IPS DF 4.7 (cell line): ENCODE results near the gene SLC66A1.
"Not testable (repeated sequence)": the region's sequence is repeated elsewhere in the genome, so short reads cannot be mapped to it uniquely, and the experiment has no call there.

Experiments
- DNase-seq: peaks from one replicate; pipeline ENCODE4 v3.0.0-alpha.2; 2013; ENCODE audit warnings: low spot score; ENCODE audit errors: extremely low read depth

Gene SLC66A1, protein sequence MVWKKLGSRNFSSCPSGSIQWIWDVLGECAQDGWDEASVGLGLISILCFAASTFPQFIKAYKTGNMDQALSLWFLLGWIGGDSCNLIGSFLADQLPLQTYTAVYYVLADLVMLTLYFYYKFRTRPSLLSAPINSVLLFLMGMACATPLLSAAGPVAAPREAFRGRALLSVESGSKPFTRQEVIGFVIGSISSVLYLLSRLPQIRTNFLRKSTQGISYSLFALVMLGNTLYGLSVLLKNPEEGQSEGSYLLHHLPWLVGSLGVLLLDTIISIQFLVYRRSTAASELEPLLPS

DNA sequence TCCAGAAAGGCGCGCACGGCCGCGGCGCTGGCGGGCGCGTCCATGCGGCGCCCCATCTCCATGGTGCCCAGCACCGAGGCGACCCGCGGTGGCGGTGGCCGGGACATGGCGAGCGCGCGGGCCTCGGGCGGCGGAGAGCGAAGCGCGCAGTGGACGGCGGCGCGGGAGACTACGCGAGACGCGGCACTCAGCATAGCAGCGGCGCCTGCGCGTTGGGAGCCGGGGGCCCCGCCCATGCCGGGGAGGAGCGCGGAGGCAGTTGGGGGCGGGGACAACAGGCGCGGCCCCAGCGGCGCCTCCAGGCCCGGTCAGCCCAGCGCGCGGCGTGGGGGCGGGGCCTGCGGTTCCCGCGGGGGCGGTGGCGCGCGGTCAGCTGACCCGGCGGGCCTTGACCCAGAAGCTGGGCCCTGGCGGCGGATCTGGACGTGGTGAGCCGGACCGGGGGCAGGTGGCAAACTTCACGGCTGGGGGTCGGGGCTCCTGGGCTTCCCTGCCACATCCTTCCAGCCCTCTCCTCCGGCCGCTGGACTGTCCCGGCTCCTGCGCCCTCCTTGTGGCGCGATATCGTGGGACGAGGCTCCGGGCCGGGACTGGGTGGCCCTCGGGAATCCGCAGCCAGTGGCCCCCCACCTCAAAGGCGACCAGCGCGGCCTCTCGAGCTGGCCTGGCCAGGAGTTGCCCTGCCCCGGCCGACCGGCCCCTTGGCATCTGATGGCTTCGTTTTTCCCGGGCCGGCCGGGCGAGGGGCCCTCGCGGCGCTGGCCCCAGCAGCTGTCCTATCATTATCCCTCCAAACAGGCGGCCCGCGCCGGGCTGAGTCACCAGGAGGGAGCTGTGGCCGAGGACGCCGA is at the start of gene SLC66A1, which contains the start of gene AKR7A2:
SLC66A1 (plus strand) TSS at position 396 of the 851 bp plus-strand sequence. CDS start 5,352 bp downstream, outside the sequence.
AKR7A2 (minus strand) TSS at position 214 of the 851 bp plus-strand sequence; CDS start at position 194, 20 bp downstream.
- no peak for DNase-seq

DNA sequence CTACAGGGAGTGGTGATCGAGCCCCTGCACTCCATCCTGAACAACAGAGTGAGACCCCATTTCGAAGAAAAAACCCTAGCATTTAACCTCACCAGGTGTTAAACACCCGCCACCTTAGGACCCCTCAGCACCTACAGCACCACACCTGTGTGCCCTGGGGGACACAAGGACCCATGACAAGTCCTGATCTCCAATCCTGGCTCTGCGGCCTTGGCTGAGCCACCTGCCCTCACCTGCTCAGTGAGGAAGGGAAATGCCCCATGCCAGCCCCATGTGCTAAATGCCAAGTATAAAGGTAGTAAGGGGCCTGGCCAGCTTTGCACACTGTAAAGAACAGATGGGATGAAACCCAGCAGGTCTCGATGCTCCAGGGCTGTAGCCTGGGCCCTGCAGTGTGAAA is 49.4 kb upstream of the SLC66A1 start:
- no peak for DNase-seq

DNA sequence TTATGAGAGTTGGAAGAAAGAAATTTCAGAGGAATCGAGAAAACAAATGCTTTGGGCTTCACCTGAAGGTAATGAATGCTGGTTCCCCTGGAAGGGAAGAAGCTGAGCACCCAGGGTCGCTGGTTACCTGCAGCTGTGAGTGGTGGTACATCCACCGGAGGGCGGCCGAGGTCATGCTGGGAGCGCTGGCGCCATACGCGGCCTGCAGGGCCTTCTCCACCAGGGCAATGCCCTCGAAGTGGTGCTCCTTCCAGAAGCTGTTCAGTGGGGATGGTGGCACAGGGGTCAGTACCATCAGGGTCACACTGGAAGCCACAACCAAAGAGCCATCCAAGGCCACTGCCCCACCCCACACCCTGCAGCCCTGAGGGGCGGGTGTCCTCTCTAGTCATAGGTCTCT is 43.7 kb upstream of the SLC66A1 start:
- no peak for DNase-seq

DNA sequence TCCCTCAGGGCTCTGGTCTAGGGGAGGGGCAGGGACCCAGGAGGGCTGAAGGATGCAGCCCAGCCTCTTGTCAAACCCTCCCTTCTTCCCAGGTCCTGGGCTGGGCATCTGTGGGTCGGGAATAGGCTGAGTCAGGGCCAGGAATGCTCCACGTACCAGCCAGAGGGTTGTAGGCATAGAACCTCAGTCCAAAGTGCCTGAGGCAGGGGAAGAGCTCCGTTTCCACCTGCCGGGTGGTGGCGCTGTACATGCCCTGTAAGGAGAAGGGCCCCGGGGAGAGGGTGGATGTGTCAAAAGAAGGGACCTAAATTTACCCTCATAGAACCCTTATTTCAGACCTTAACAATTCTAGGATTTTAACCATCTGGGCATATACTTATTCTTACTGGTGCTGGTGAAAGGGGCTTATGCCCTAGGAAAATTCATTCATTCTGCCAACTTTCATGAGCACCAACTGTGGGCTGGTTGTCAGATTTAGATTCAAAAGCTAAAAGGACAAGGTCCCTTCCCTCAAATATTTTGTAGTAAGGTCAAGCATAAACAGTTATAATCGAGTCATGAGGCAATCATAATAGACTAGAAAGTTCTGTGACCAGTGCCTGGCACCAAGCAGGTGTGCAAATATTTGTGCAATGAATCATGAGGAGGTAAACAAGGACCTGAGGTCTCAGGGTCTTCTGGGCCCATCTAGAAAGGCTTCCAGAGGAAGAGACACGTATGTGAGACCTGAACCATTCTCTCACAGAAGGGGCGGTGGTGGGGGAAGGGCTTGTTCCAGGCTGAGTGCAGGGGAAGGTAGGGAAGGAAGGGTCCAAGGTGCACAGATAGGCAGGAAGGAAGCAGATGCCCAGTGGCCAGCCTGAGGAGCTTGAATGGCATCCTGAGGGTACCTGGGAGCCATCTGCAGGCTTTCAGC is 42.4 kb upstream of the SLC66A1 start:
- DNase-seq: not testable (repeated sequence)

DNA sequence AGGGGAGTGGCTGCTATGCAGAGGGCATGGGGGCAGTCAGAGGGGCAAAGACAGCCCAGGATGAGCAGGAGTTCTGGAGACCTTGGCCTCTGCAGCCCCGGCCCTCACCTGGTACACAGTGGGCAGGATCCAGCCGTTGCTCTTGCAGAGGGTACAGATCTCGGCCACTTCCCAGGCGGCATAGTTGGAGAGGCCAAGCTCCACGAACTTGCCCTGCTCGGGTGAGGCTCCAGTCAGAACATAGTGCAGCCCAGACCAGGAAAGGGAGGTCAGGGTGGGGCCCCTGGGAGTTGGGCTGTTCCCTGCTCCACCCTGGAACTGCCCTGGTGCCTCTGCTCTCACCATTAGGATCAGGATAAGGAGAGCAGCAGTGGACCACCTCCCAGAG is 41.8 kb upstream of the SLC66A1 start:
- DNase-seq: not testable (repeated sequence)

DNA sequence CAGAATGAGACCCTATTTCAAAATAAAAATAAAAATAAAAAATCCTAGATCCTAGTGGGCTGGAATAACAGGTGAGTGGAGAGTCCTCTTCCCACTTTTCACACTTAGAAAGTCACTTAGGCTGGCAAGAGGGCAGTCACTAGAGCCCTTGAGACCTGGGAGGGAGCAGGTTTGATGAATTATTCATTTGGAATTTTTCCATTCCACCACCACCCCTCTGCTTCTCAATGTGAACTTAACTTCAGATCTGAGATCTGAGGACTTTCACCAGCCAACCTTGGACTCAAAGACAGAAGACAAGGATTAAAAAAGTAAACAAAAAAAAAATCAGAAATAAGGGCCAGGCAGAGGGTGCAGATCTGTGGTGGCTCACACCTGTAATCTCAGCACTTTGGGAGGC is 40.1 kb upstream of the SLC66A1 start:
- DNase-seq: no peak

DNA sequence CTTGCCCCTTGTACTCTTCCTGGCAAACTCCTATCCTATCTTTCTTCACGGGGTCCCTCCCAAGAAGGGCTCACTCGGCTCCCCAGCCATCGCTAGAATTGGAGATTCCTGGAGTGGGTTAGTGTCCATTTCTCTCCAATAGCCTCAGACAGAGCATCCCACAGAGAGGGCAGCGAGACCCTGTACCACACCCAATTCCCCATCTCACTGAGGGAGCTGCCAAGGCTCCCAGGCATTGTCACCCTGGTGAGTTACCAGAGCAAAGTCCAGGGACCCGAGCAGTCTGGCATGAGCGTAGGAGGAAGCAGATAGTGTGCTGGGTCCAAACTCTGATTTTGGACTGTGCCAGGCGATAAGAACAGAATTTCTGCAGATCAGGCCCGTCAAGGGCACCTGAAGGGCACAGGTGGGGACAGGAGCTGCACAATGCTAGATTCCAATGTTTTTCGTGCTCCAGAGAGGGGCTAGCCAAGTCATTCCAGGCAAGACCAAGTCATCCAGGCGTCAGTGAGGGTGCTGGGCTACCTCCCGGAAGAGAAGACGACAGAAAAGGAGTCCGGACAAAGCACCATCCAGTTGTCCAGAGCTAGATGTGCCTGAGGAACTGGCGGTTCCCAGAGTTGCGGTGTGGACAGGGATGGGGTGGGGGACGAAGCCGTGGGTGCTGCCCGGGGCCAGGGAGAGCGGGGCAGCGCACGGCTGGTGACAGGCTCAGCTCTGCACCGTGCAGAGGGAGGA is 38.9 kb upstream of the SLC66A1 start:
- no peak for DNase-seq

DNA sequence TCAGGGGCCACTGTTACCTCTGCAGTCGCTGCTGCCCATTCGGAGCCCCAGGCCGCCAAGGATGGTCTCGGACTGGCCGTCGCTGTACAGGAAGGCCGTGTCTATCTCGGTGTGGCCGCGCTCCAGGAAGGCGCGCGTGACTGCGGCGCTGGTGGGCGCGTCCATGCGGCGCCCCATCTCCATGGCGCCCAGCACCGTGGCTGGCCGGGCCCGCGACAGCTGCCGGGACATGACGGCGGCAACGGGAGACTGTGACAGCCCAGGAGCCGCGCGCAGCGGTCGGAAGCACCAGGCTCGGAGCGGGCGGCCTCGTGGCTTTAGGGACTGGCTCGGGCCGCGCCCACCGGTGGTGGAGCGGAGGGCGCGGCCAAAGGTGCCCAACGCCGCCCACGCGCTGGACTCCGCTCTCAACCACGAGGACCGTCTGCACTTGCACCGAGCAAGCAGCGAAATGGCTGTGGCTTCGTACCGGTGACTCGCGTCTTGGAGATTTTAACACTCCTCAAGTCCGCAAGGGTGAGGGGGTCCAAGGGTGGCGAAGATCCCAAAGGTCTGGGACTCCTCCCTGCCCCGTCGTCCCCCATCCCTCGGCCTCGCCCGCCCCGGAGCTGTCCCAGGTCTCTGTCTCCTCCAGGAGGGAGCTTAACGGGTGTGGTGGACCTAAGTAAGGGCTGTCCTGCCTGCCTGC is 38.1 kb upstream of the SLC66A1 start:
- not testable (repeated sequence) for DNase-seq

DNA sequence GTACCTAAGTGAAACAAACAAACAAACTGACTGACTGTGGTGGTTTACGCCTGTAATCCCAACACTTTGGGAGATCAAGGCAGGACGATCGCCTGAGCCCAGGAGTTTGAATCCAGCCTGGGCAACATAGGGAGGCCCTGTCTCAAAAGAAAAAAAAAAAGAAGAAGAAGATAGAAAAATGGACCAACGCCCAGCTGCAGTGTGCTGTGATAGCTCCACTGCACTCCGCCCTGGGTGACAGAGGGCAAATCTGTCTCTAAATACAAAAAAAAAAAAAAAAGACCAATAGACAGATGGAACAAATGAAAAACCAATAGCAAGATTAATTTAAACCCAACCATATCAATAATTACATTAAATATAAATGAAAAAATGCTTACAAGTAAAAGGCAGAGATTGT is 37.5 kb upstream of the SLC66A1 start:
- DNase-seq: no peak

DNA sequence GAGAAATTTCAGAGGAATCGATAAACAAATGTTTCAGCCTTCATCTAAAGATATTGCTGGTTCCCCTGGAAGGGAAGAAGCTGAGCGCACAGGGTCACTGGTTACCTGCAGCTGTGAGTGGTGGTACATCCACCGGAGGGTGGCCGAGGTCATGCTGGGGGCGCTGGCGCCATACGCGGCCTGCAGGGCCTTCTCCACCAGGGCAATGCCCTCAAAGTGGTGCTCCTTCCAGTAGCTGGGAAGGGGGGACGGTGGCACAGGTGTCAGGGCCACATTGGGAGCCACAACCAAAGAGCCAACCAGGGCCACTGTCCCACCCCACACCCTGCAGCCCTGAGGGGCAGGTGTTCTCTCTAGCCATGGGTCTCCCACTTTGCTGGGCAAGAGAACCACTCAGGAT is 28.2 kb upstream of the SLC66A1 start:
- no peak for DNase-seq

DNA sequence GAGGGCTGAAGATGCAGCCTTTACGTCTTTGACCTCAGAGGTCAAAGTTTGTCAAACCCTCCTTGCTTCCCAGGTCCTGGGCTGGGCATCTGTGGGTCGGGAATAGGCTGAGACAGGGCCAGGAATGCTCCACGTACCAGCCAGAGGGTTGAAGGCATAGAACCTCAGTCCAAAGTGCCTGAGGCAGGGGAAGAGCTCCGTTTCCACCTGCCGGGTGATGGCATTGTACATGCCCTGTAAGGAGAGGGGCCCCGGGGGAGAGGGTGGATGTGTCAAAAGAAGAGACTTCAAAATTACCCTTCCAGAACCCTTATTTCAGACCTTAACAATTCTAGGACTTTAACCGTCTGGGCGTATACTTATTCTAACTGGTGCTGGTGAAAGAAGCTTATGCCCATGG is 27.2 kb upstream of the SLC66A1 start:
- DNase-seq: no peak

DNA sequence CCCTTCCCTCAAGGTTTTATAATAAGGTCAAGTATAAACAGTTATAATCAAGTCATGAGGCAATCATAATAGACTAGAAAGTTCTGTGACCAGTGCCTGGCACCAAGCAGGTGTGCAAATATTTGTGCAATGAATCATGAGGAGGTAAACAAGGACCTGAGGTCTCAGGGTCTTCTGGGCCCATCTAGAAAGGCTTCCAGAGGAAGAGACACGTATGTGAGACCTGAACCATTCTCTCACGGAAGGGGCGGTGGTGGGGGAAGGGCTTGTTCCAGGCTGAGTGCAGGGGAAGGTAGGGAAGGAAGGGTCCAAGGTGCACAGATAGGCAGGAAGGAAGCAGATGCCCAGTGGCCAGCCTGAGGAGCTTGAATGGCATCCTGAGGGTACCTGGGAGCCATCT is 26.8 kb upstream of the SLC66A1 start:
- DNase-seq: not testable (repeated sequence)

DNA sequence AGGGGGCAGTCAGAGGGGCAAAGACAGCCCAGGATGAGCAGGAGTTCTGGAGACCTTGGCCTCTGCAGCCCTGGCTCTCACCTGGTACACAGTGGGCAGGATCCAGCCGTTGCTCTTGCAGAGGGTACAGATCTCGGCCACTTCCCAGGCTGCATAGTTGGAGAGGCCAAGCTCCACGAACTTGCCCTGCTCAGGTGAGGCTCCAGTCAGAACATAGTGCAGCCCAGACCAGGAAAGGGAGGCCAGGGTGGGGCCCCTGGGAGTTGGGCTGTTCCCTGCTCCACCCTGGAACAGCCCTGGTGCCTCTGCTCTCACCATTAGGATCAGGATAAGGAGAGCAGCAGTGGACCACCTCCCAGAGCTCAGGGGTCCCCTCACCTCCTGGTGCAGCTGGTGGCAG is 26.3 kb upstream of the SLC66A1 start:
- not testable (repeated sequence) for DNase-seq

DNA sequence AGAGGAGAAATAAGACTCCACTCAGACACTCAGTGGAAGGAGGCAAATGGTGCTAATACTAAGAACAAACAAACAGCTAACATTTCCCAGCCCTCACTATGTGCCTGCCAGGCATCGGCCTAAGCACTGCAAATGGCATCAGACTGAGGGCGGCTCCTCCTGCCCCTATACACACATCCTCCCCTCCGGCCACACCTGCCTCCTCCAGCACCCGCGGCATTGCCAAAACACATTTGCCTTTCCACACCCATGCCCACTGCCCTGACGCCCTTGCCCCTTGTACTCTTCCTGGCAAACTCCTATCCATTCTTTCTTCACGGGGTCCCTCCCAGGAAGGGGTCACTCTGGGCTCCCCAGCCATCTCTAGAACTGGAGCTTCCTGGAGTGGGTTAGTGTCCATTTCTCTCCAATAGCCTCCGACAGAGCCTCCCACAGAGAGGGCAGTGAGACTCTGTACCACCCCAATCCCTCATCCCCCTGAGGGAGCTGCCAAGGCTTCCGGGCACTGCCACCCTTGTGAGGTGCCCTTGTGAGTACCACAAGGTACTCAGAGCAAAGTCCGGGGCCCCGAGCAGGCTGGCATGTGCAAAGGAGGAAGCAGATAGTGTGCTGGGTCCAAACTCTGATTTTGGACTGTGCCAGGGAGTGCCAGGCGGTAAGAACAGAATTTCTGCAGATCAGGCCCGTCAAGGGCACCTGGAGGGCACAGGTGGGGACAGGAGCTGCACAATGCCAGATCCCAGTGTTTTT is 24.5 kb upstream of the SLC66A1 start:
- DNase-seq: no peak

DNA sequence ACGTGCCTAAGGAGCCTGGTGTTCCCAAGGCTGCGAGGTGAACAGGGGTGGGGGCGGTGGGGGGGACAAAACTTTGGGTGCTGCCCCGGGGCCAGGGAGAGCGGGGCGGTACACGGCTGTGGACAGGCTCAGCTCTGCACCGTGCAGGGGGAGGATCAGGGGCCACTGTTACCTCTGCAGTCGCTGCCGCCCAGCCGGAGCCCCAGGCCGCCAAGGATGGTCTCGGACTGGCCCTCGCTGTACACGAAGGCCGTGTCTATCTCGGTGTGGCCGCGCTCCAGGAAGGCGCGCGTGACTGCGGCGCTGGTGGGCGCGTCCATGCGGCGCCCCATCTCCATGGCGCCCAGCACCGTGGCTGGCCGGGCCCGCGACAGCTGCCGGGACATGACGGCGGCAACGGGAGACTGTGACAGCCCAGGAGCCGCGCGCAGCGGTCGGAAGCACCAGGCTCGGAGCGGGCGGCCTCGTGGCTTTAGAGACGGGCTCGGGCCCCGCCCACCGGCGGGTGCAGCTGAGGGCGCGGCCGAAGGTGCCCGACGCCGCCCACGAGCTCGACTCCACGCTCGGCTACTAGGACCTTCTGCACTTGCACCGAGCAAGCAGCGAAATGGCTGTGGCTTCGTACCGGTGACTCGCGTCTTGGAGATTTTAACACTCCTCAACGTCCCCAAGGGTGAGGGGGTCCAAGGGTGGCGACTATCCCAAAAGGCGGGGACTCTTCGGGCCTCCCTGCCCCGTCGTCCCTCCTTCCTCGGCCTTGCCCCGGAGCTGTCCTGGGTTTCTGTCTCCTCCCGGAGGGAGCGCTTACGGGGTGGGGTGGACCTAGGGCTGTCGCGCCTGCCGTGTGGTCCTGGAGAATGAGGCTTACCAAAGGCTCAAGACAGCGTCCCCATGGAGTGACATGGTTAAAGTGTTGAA is 23.5 kb upstream of the SLC66A1 start, which contains the start of gene AKR7A3:
AKR7A3 (minus strand) TSS at position 447 of the 918 bp plus-strand sequence; CDS start at position 386, 61 bp downstream.
- not testable (repeated sequence) for DNase-seq

DNA sequence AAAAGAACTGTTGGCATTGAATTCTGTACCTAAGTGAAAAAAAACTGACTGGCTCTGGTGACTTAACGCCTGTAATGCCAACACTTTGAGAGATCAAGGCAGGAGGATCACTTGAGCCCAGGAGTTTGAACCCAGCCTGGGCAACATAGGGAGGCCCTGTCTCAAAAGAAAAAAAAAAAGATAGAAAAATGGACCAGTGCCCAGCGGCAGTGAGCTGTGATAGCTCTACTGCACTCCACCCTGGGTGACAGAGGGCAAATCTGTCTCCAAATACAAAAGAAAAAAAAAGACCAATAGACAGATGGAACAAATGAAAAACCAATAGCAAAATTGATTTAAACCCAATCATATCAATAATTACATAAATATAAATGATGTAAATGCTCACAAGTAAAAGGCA is 22.9 kb upstream of the SLC66A1 start:
- DNase-seq: no peak

DNA sequence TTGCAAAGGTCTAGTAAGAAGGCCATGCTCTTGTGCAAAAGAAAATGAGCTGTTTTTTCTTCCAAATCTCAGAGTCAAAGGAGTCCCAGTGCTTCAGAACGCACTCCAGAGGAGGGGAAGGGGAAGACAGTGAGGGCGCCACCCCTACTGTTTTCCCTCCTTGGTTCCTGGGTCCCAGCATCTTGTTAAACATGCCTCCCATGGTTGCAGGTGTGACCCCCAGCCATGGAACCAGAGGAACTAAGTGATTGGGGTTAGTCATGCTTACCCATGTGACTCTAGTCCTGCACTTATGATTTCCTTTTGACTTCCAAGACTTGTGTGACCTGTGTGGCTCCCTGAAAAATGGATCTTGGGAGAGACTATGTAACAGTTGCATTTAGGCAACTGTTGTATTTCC is 17.5 kb upstream of the SLC66A1 start:
- no peak for DNase-seq

DNA sequence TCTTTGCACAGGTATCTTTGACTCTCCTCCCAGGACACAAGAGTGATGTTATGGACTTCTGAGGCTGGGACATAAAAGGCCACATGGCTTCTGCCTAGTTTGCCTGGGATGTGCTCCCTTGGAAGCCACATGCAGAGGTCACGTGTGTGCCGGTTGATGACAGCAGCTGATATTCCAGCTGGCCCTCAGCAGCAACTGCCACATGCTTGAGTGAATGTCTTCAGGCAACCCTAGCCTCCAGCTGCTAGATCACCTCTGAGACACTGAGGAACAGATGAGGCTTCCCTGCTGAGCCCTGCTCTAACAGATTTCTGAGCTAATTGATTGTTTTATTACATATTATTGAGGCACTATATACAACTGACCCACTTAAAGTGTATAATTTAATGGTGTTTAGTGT is 11.9 kb upstream of the SLC66A1 start:
- DNase-seq: no peak
